ENCODE measurements around the gene TRIP13.

Gene TRIP13

GRCh38 chr5:887947-888637, 4.6 kb upstream of the TRIP13 start (continued):
- TF ChIP-seq PRDM4 (tag by site-specific recombination; IDR thresholded peaks at IDR 0.05) = no peak

- ChIA-PET POLR2A (no interaction called here), CTCF (interaction anchor here (0.8 to 1.0 kb wide), 2 partner anchors 35 to 285 kb away, joined by 3 read pairs; no protein-coding TSS in a partner anchor)
- H3K4me3 ChIP-seq (ENCODE audit: low read depth, low read length) = no peak overlapping the region
- no peaks in the 10 kb centered on the region for H3K9me3 ChIP-seq (ENCODE audit: control insufficient read depth, insufficient read depth, low read depth, low read length)
- H3K27ac ChIP-seq (ENCODE audit: extremely low read depth, low read depth, low read length) = no peak overlapping the region
- TF ChIP-seq WT1 (tag by site-specific recombination; IDR thresholded peaks at IDR 0.05) = no peak
- TF ChIP-seq ZNF214 (tag by site-specific recombination; IDR thresholded peaks at IDR 0.05; ENCODE audit: borderline replicate concordance) = no peak
- no peak for TF ChIP-seq ZNF423 (tag by site-specific recombination; IDR thresholded peaks at IDR 0.05)
- no peak for TF ChIP-seq FEZF1 (tag by site-specific recombination; IDR thresholded peaks at IDR 0.05)
- TF ChIP-seq MYNN (tag by site-specific recombination; IDR thresholded peaks at IDR 0.05; ENCODE audit: borderline replicate concordance) = no peak
- TF ChIP-seq ZNF391 (tag by site-specific recombination; IDR thresholded peaks at IDR 0.05; ENCODE audit: borderline replicate concordance, low read depth) = no peak
- peaks cover 44 to 81% of the 10 kb centered on the region in 2 experiments for H3K36me3 ChIP-seq (ENCODE audit: control insufficient read depth in 2 of 2, insufficient read depth in 1 of 2, low read length in 2 of 2)
- H3K4me1 ChIP-seq (ENCODE audit: control insufficient read depth, insufficient read depth, low read length) = peaks cover 5% of the 10 kb centered on the region; the same call in 1 of the 2 replicates
Observed at GRCh38 chr5:888638-889035, 4.0 kb upstream of the TRIP13 start.

GRCh38 chr5:889075-889710, 3.5 kb upstream of the TRIP13 start:
- Histone ChIP-seq H3K9me3 (ENCODE audit: control insufficient read depth, insufficient read depth, low read depth, low read length) (no peaks in the 10 kb centered on the region), H3K27ac (ENCODE audit: extremely low read depth, low read depth, low read length) (no peak overlapping the region), H3K36me3 (ENCODE audit: control insufficient read depth in 2 of 2, insufficient read depth in 1 of 2, low read length in 2 of 2) (peaks cover 44 to 81% of the 10 kb centered on the region in 2 experiments), H3K4me1 (ENCODE audit: control insufficient read depth, insufficient read depth, low read length) (peaks cover 7% of the 10 kb centered on the region; the same call in 1 of the 2 replicates), H3K4me3 (ENCODE audit: low read depth, low read length) (no peak overlapping the region)
- CTCF ChIA-PET = interaction anchor here (0.8 to 1.0 kb wide), 2 partner anchors 35 to 285 kb away, joined by 3 read pairs; no protein-coding TSS in a partner anchor
- TF ChIP-seq ZNF837 (tag by site-specific recombination; IDR thresholded peaks at IDR 0.05) (no peak), ZNF140 (tag by site-specific recombination; IDR thresholded peaks at IDR 0.05) (no peak), ZFP37 (tag by site-specific recombination; IDR thresholded peaks at IDR 0.05) (no peak), BCL6B (tag by site-specific recombination; IDR thresholded peaks at IDR 0.05) (no peak), SETDB1 (IDR thresholded peaks at IDR 0.05; ENCODE audit: insufficient read length, low read length) (no peak), ZNF266 (tag by site-specific recombination; IDR thresholded peaks at IDR 0.05; ENCODE audit: low read depth) (no peak), PRDM4 (tag by site-specific recombination; IDR thresholded peaks at IDR 0.05) (no peak)
- TF ChIP-seq, protein P1, sequence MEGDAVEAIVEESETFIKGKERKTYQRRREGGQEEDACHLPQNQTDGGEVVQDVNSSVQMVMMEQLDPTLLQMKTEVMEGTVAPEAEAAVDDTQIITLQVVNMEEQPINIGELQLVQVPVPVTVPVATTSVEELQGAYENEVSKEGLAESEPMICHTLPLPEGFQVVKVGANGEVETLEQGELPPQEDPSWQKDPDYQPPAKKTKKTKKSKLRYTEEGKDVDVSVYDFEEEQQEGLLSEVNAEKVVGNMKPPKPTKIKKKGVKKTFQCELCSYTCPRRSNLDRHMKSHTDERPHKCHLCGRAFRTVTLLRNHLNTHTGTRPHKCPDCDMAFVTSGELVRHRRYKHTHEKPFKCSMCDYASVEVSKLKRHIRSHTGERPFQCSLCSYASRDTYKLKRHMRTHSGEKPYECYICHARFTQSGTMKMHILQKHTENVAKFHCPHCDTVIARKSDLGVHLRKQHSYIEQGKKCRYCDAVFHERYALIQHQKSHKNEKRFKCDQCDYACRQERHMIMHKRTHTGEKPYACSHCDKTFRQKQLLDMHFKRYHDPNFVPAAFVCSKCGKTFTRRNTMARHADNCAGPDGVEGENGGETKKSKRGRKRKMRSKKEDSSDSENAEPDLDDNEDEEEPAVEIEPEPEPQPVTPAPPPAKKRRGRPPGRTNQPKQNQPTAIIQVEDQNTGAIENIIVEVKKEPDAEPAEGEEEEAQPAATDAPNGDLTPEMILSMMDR (tag by site-specific recombination; IDR thresholded peaks at IDR 0.05) = no peak
- POLR2A ChIA-PET = no interaction called here

Measured in HEK293 (cell line).